T-helper 9 cell (primary cell): ENCODE measurements around the gene LYRM2.
"Not testable (repeated sequence)": the region's sequence is repeated elsewhere in the genome, so short reads cannot be mapped to it uniquely, and the experiment has no call there.

ENCODE experiments used
- DNase-seq: peaks from one replicate; pipeline ENCODE4 v3.0.0-alpha.2; 2020

Gene LYRM2

GRCh38 chr6:89644864-89645263 lies 6.3 kb upstream of the LYRM2 start:
- no peak for DNase-seq

- DNase-seq, result no peak
Measured at GRCh38 chr6:89643406-89643805, 4.9 kb upstream of the LYRM2 start.

- no peak for DNase-seq
Measured at GRCh38 chr6:89642956-89643355, 4.4 kb upstream of the LYRM2 start.

GRCh38 chr6:89641581-89641980 lies 3.0 kb upstream of the LYRM2 start:
- DNase-seq, result not testable (repeated sequence)

- no peak for DNase-seq
Measured at GRCh38 chr6:89640804-89641203, 2.3 kb upstream of the LYRM2 start.

- DNase-seq, result no peak
Measured at GRCh38 chr6:89637960-89638319, 607 bp downstream of the LYRM2 start.

GRCh38 chr6:89636412-89636811 lies 2.1 kb downstream of the LYRM2 start:
- DNase-seq, result not testable (repeated sequence)

GRCh38 chr6:89630488-89630887 lies 8.1 kb downstream of the LYRM2 start:
- DNase-seq, result no peak

GRCh38 chr6:89623749-89624148 lies 14.8 kb downstream of the LYRM2 start:
- DNase-seq, result no peak

GRCh38 chr6:89619567-89619966 lies 19.0 kb downstream of the LYRM2 start:
- DNase-seq, result no peak

- DNase-seq, result no peak
Measured at GRCh38 chr6:89618026-89618425, 20.5 kb downstream of the LYRM2 start.

- DNase-seq, result no peak
Measured at GRCh38 chr6:89616531-89616930, 22.0 kb downstream of the LYRM2 start.

GRCh38 chr6:89615882-89616281 lies 22.7 kb downstream of the LYRM2 start:
- no peak for DNase-seq

- no peak for DNase-seq
Measured at GRCh38 chr6:89613790-89614189, 24.8 kb downstream of the LYRM2 start.

GRCh38 chr6:89612121-89612520 lies 26.4 kb downstream of the LYRM2 start:
- no peak for DNase-seq

GRCh38 chr6:89611666-89612065 lies 26.9 kb downstream of the LYRM2 start:
- no peak for DNase-seq

- DNase-seq, result peak; percentile 81
Measured at GRCh38 chr6:89610149-89610642, 28.4 kb downstream of the LYRM2 start.

- DNase-seq, result no peak
Measured at GRCh38 chr6:89605861-89606260, 32.7 kb downstream of the LYRM2 start.

- DNase-seq, result no peak
Measured at GRCh38 chr6:89604653-89605052, 33.9 kb downstream of the LYRM2 start.

GRCh38 chr6:89602166-89602565 lies 36.4 kb downstream of the LYRM2 start:
- no peak for DNase-seq

- no peak for DNase-seq
Measured at GRCh38 chr6:89599727-89600126, 38.8 kb downstream of the LYRM2 start.

GRCh38 chr6:89597988-89598387 lies 40.6 kb downstream of the LYRM2 start:
- no peak for DNase-seq

- no peak for DNase-seq
Measured at GRCh38 chr6:89597372-89597771, 41.2 kb downstream of the LYRM2 start.

- no peak for DNase-seq
Measured at GRCh38 chr6:89596484-89596883, 42.1 kb downstream of the LYRM2 start.

GRCh38 chr6:89596056-89596455 lies 42.5 kb downstream of the LYRM2 start:
- no peak for DNase-seq

GRCh38 chr6:89591745-89592144 lies 46.8 kb downstream of the LYRM2 start:
- DNase-seq, result no peak
